Right lobe of liver (tissue), 6 donors: Measurements from ENCODE around the gene TNKS2. TPM values are rescaled to one million over a fixed set of nuclear protein-coding genes. Genes with fewer than 3 reads are reported as not detected.

Experiments
- ATAC-seq, 4 donors: fragments of 200-7000 bp; cut with Tn5 transposase; one replicate each; pipeline ENCODE4 v1.9.1; 2020; ENCODE audit warnings: mild to moderate bottlenecking in 4 of 4, moderate library complexity in 4 of 4
- DNase-seq, 3 donors: peaks; one replicate each; pipeline ENCODE4 v3.0.0-alpha.2; 2020
- H3K27ac ChIP-seq, 3 donors: fragments of 200-600 bp; one replicate each; pipeline ENCODE4 v1.8.0; 2022
- H3K27me3 ChIP-seq, 2 donors: fragments of 200-600 bp; one replicate each; pipeline ENCODE4 v1.8.0; 2022
- H3K36me3 ChIP-seq, 4 donors: fragments of 200-600 bp; sonication (generic) in 1 of 4; one replicate each; pipeline versions ENCODE4 v1.5.1 to v1.8.0; 2017 to 2022; ENCODE audit warnings: control low read depth in 1 of 4
- H3K4me1 ChIP-seq, 4 donors: fragments of 200-600 bp; sonication (generic) in 1 of 4; one replicate each; pipeline versions ENCODE4 v1.5.1 to v1.8.0; 2017 to 2022; ENCODE audit warnings: control low read depth in 1 of 4
- H3K4me3 ChIP-seq, 3 donors: fragments of 200-600 bp; one replicate each; pipeline ENCODE4 v1.8.0; 2022
- H3K9me3 ChIP-seq, 4 donors: fragments of 200-600 bp; sonication (generic) in 1 of 4; one replicate each; pipeline versions ENCODE4 v1.5.1 to v1.8.0; 2017 to 2022; ENCODE audit warnings: control low read depth in 1 of 4
- CTCF ChIP-seq, 4 donors: fragments of 200-600 bp in 3 of 4; fragments of 450-650 bp in 1 of 4; IDR thresholded peaks; one replicate each; pipeline versions ENCODE4 v1.5.1 to v1.8.0; 2016 to 2022; ENCODE audit warnings: antibody characterized with exemption in 4 of 4, mild to moderate bottlenecking in 2 of 4
- POLR2A ChIP-seq: fragments of 450-650 bp; IDR thresholded peaks from one replicate; pipeline ENCODE4 v1.6.1; 2017; ENCODE audit warnings: antibody characterized with exemption, mild to moderate bottlenecking
- WGBS: methylation state at CpG from one replicate; pipeline ENCODE4 v1.1.6; 2018; ENCODE audit warnings: low coverage, low lambda C conversion rate; ENCODE audit not compliant: insufficient coverage; ENCODE audit errors: missing lambda C conversion rate; 5-methylcytosine and 5-hydroxymethylcytosine counted together
- intact Hi-C, 2 donors: fragments of 100-400 bp; cut with DNase I; formaldehyde crosslinking; loops; one replicate each; pipeline versions ENCODE4 v1.11.2 to v1.14.1; 2022
- total RNA-seq, 6 experiments: library from RNA; depleted of rRNA in 2 of 6; stranded (reverse); fragments of >200 nt in 2 of 6; fragmentation: NEBNext Ultra II Directional in 3 of 6; extraction: Animal tissue kit (Norgen Biotek cat#: 25700) in 3 of 6; gene quantifications; one replicate each; pipeline versions ENCODE4 v1.1.0 to v1.2.4, GENCODE V29; 2016 to 2023
- donor health status: DM: no; HTN: yes; CAD: no.
- donor health status: DM: no; HTN: no; CAD: no.
- donor health status: DM: no; HTN: no; CAD: no.
- donor health status: DM: no; HTN: yes; CAD: no.
- donor health status: DM: no; HTN: yes; CAD: no.

TNKS2 gene
- total RNA-seq, 6 experiments from 2014 or later: 11.5 to 16.6 (median 15.1) TPM

GRCh38 chr10:91879515-91880170 lies 81.4 kb downstream of the TNKS2 start:
- H3K9me3 ChIP-seq: no peaks in the 10 kb centered on the region
- ATAC-seq (no peak), DNase-seq (no peak)
- TF ChIP-seq CTCF (IDR thresholded peaks at IDR 0.05): no peak
- no peak for TF ChIP-seq POLR2A
- H3K27me3 ChIP-seq: no peaks in the 10 kb centered on the region
- intact Hi-C loops: no loop called here
- no peaks in the 10 kb centered on the region for H3K36me3 ChIP-seq
- no peak overlapping the region for H3K27ac ChIP-seq
- H3K4me1 ChIP-seq: no peaks in the 10 kb centered on the region
- H3K4me3 ChIP-seq: no peak overlapping the region
- 27% methylated on average over 7 of the region's 7 CpGs for WGBS

GRCh38 chr10:91880310-91880709 lies 82.1 kb downstream of the TNKS2 start:
- Histone ChIP-seq H3K4me1 (no peaks in the 10 kb centered on the region), H3K9me3 (no peaks in the 10 kb centered on the region), H3K27ac (no peak overlapping the region), H3K27me3 (no peaks in the 10 kb centered on the region), H3K4me3 (no peak overlapping the region), H3K36me3 (no peaks in the 10 kb centered on the region)
- DNase-seq (no peak), ATAC-seq (no peak)
- intact Hi-C loops: no loop called here
- WGBS: 42% methylated on average over 3 of the region's 3 CpGs
- TF ChIP-seq CTCF (IDR thresholded peaks at IDR 0.05) (no peak), POLR2A (no peak)

- H3K9me3 ChIP-seq: no peaks in the 10 kb centered on the region
- 42% methylated on average over 12 of the region's 20 CpGs for WGBS
- ATAC-seq: peak; percentile 56 to 80 (median 70)
- H3K36me3 ChIP-seq: no peaks in the 10 kb centered on the region
- H3K27me3 ChIP-seq: no peaks in the 10 kb centered on the region
- H3K4me1 ChIP-seq: peaks cover 0 to 10% (median 5%) of the 10 kb centered on the region in 4 donors
- no peak overlapping the region for H3K4me3 ChIP-seq
- H3K27ac ChIP-seq: no peak overlapping the region
- intact Hi-C loops: no loop called here
- TF ChIP-seq POLR2A (no peak), CTCF (IDR thresholded peaks at IDR 0.05) (no peak)
- no peak for DNase-seq
Observed at GRCh38 chr10:91883549-91884444, 85.6 kb downstream of the TNKS2 start.

- TF ChIP-seq POLR2A: no peak
- no peak for TF ChIP-seq CTCF (IDR thresholded peaks at IDR 0.05)
- 73% methylated on average over 1 of the region's 1 CpG for WGBS
- DNase-seq (no peak), ATAC-seq (no peak)
- Histone ChIP-seq H3K27me3 (no peaks in the 10 kb centered on the region), H3K9me3 (no peaks in the 10 kb centered on the region), H3K27ac (no peak overlapping the region), H3K4me3 (no peak overlapping the region), H3K4me1 (peaks cover 0 to 10% (median 5%) of the 10 kb centered on the region in 4 donors), H3K36me3 (no peaks in the 10 kb centered on the region)
- intact Hi-C loops: no loop called here
Observed at GRCh38 chr10:91884536-91884935, 86.3 kb downstream of the TNKS2 start.
